Nephron progenitor cell (in vitro differentiated cells): ENCODE measurements around the gene ALS2.
"Not testable (repeated sequence)": the region's sequence is repeated elsewhere in the genome, so short reads cannot be mapped to it uniquely, and the experiment has no call there.

Experiments
- DNase-seq: peaks from one replicate; pipeline ENCODE4 v3.0.0; 2021
- H3K27ac Mint-ChIP-seq: 2 replicates; pipeline ENCODE4 v1.8.0; 2021; ENCODE audit warnings: mild to moderate bottlenecking, moderate library complexity, mixed read lengths
- H3K27me3 Mint-ChIP-seq: 2 replicates; pipeline ENCODE4 v1.8.0; 2021; ENCODE audit warnings: mild to moderate bottlenecking, low read depth, mixed read lengths; ENCODE audit not compliant: poor library complexity
- H3K36me3 Mint-ChIP-seq: 2 replicates; pipeline ENCODE4 v1.8.0; 2021; ENCODE audit warnings: low read depth, mixed read lengths
- H3K4me1 Mint-ChIP-seq: 2 replicates; pipeline ENCODE4 v1.8.0; 2021; ENCODE audit warnings: mixed read lengths
- H3K4me3 Mint-ChIP-seq: 2 replicates; pipeline ENCODE4 v1.8.0; 2021; ENCODE audit warnings: mild to moderate bottlenecking, moderate library complexity, mixed read lengths
- H3K9me3 Mint-ChIP-seq: 2 replicates; pipeline ENCODE4 v1.8.0; 2021; ENCODE audit warnings: mild to moderate bottlenecking, moderate library complexity, mixed read lengths
- TF ChIP-seq, protein P1 (sequence below): fragments of 200-600 bp; sonication (generic); IDR thresholded peaks from 2 replicates; pipeline ENCODE4 v1.5.0; 2021; ENCODE audit warnings: antibody characterized with exemption

ALS2 gene

DNA sequence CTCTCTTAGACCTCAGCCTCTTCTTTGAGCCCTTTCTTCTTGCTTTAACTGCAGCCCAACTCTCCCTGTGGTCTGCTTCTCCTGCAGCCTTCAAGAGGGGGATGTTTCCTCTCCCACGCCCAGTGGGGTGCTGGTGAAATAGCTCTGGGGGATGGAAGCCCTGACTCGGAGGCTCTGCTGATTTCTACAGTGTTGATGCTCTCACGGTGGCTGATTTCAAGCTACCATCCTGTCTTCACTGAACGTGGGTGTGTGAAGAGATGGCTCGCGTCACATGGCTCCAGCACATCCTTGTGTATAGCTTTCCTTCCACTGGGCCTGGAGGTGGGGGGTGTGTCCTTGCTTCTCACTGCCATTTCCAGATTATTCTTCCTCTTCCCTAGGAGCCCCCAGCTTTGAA lies 102.3 kb downstream of the ALS2 start:
- no peak for DNase-seq
- H3K4me1 Mint-ChIP-seq: no peaks in the 10 kb centered on the region
- peaks cover 2% of the 10 kb centered on the region for H3K27me3 Mint-ChIP-seq
- no peak overlapping the region for H3K27ac Mint-ChIP-seq
- H3K36me3 Mint-ChIP-seq: no peaks in the 10 kb centered on the region
- TF ChIP-seq, protein P1, sequence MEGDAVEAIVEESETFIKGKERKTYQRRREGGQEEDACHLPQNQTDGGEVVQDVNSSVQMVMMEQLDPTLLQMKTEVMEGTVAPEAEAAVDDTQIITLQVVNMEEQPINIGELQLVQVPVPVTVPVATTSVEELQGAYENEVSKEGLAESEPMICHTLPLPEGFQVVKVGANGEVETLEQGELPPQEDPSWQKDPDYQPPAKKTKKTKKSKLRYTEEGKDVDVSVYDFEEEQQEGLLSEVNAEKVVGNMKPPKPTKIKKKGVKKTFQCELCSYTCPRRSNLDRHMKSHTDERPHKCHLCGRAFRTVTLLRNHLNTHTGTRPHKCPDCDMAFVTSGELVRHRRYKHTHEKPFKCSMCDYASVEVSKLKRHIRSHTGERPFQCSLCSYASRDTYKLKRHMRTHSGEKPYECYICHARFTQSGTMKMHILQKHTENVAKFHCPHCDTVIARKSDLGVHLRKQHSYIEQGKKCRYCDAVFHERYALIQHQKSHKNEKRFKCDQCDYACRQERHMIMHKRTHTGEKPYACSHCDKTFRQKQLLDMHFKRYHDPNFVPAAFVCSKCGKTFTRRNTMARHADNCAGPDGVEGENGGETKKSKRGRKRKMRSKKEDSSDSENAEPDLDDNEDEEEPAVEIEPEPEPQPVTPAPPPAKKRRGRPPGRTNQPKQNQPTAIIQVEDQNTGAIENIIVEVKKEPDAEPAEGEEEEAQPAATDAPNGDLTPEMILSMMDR: no peak
- no peak overlapping the region for H3K4me3 Mint-ChIP-seq
- no peaks in the 10 kb centered on the region for H3K9me3 Mint-ChIP-seq

DNA sequence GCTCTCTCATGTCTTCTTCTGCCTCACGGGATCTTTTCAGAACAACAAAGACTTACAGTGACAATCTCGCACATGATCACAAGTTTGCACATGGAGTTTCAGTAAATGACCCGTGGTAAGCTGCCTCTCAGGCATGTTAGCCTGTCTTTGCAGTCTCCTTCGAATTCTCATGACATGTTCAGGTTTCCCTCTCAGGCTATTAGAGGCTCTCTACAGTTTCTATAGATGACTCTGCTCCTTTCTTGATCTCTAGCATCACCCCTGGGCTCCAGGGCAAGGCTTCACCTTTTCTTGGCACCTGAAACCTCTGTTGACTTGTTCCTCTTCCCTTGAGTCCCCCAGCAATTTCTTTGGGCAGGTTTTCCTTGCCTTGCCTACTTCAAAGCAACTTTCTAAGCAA lies 105.3 kb downstream of the ALS2 start:
- no peak for DNase-seq
- Mint-ChIP-seq H3K27me3 (peaks cover 7% of the 10 kb centered on the region), H3K36me3 (no peaks in the 10 kb centered on the region), H3K9me3 (peaks cover 4% of the 10 kb centered on the region), H3K27ac (no peak overlapping the region), H3K4me1 (no peaks in the 10 kb centered on the region), H3K4me3 (no peak overlapping the region)
- TF ChIP-seq, protein P1: no peak

DNA sequence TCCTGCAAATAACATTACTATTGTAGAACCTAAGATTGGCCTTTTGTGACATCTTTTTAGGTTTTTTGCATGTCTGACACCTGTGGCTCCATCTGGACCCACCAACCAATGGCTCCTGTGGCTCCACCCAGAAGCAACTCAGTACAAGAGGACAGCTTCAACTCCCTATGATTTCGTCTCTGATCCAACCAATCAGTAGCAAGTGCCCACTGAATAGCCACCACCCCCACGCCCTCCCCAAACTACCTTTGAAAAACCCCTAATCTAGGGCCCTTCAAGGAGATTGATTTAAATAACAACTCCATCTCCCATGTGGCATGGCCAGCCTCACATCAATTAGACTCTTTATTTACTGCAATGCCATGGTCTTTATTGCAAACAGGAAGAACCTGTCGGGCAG lies 105.9 kb downstream of the ALS2 start:
- H3K9me3 Mint-ChIP-seq: peaks cover 4% of the 10 kb centered on the region

DNA sequence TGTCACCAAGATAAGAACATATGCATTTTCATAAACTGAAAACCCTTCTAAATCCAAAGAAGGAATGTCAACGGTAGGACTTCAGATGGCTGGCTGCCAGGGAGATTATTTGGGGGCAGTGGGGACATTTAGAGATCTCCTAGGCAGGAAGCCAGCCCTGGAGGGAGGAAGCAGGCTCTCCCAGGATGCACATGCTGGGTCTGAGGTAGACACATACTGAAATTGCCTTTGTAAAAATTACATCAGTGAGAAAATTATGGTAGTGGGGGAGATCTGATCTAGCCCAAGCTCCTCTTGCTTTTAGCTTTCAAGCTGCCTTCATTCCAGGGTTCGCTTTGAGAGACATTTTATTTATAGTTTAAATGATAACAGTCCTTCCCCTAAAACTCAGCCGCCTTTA lies 106.4 kb downstream of the ALS2 start:
- TF ChIP-seq, protein P1: no peak
- Mint-ChIP-seq H3K27ac (no peak overlapping the region), H3K4me3 (no peak overlapping the region), H3K27me3 (peaks cover 7% of the 10 kb centered on the region), H3K4me1 (no peaks in the 10 kb centered on the region), H3K36me3 (no peaks in the 10 kb centered on the region), H3K9me3 (peaks cover 4% of the 10 kb centered on the region)
- DNase-seq: no peak

More for the DNA sequence above, 105.9 kb downstream of the ALS2 start:
- H3K36me3 Mint-ChIP-seq: no peaks in the 10 kb centered on the region
- TF ChIP-seq, protein P1: no peak
- peaks cover 7% of the 10 kb centered on the region for H3K27me3 Mint-ChIP-seq
- DNase-seq: no peak
- H3K27ac Mint-ChIP-seq: no peak overlapping the region
- no peak overlapping the region for H3K4me3 Mint-ChIP-seq
- H3K4me1 Mint-ChIP-seq: no peaks in the 10 kb centered on the region

DNA sequence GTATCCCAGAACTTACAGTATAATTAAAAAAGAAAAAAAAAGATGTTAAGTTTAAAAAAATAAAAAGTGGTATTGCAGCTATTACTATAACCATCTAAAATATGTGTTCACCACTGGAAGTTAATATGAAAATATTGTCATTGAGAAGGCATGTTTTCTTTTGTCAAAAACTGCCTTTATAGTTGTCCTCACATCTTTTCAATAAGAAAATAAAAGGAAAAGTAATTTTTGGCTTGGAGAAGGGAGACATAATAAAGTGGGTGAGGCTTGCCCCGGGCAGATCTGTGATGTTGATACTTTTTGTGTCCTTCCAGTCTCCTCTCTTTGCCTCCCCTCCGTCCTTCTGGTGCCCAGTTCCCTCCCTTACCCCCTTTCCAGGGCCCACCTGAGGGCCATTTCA lies 107.2 kb downstream of the ALS2 start:
- no peak for DNase-seq
- Mint-ChIP-seq H3K4me1 (peaks cover 5% of the 10 kb centered on the region), H3K9me3 (peaks cover 4% of the 10 kb centered on the region), H3K27me3 (peaks cover 7% of the 10 kb centered on the region), H3K4me3 (no peak overlapping the region), H3K27ac (no peak overlapping the region), H3K36me3 (no peaks in the 10 kb centered on the region)
- TF ChIP-seq, protein P1: no peak

DNA sequence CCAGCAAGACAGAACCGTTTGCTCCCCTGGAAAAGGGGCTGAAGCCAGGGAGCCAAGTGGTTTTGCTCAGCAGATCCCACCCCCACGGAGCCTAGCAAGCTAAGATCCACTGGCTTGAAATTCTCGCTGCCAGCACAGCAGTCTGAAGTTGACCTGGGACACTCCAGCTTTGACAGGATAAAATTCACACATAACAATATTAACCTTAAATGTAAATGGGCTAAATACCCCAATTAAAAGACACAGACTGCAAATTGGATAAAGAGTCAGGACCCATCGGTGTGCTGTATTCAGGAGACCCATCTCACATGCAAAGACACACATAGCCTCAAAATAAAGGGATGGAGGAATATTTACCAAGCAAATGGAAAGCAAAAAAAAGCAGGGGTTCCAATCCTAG lies 109.5 kb downstream of the ALS2 start:
- not testable (repeated sequence) for H3K9me3 Mint-ChIP-seq, H3K36me3 Mint-ChIP-seq, H3K4me3 Mint-ChIP-seq, DNase-seq, H3K27me3 Mint-ChIP-seq, H3K4me1 Mint-ChIP-seq, H3K27ac Mint-ChIP-seq
